Dedifferentiated amniotic fluid mesenchymal stem cell (primary cell): ENCODE measurements around the gene CEP57.
"Not testable (repeated sequence)": the region's sequence is repeated elsewhere in the genome, so short reads cannot be mapped to it uniquely, and the experiment has no call there.

Experiments
- DNase-seq: peaks from one replicate; pipeline ENCODE4 v3.0.0-alpha.2; 2016; ENCODE audit errors: extremely low spot score

CEP57 gene

GRCh38 chr11:95860024-95860423 lies 69.7 kb downstream of the CEP57 start:
- not testable (repeated sequence) for DNase-seq

DNA sequence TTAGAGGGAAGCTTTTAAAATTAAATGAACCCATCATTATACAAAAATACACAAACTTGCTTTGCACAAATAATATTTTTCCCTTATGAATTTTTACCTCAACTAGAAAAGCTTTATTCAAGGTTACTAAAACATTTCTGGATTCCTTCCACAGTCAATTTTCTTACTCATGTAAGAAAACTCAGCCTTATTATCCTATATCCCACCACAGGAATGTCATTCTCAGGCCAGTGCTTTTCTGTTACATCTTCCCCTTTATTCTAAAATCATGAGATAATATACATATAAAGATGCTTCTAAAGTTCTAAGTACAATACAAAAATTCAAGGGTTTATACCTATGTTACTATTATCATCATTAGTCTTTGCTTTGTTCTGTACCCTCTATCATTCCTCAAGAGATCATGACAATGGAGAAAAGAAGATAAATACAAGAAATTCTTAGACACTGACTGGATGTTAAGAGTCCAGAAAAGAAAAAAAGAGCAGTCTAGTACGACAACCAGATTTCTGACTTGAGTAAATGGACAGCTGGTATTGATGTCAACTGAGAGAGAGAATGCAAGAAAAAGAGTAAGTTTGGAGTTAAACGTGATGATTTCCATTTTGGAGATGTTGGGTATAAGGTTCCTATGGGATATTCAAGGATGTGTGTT lies 73.3 kb downstream of the CEP57 start:
- peak; percentile 75 for DNase-seq

DNA sequence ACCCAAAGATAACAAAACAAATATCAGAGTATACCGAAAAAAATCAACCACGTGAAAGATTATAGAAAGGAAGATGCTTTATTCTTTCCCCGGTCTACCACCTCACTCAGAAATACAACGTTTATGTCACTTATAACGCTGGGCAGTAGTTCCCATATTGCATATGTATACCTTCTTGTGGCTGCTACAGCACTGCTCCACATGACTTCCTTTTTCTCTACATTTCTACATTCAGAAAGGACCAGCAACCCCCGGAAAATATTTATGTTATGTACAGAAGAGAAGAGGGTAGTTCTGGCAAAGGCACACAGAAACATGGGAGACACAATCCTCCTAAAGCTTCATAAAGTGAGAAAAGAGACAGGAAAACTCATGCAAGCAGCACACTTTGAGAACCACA lies 76.8 kb downstream of the CEP57 start:
- no peak for DNase-seq

DNA sequence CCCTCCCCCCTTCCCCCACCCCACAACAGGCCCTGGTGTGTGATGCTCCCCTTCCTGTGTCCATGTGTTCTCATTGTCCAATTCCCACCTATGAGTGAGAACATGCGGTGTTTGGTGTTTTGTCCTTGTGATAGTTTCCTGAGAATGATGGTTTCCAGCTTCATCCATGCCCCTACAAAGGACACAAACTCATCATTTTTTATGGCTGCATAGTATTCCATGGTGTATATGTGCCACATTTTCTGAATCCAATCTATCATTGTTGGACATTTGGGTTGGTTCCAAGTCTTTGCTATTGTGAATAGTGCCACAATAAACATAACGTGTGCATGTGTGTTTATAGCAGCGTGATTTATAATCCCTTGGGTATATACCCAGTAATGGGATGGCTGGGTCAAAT lies 80.6 kb downstream of the CEP57 start:
- not testable (repeated sequence) for DNase-seq

DNA sequence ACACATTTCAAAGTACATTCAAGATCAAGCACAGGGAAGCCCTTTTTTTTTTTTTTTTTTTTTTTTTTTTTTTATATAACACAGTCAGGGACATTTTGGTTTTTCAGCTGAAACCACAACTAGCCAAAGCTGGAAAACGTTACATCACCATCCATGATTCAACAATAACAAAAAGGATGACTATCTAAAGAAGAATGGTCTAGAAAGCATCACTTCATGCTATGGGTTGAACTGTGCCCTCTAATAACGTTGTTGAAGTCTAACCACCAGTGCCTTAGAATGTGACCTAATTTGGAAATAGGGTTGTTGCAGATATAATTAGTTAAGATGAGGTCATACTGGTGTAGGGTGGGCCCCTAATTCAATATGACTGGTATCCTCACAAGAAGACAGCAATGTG lies 87.0 kb downstream of the CEP57 start:
- peak; percentile 89 for DNase-seq
